Fibroblast of gingiva (primary cell): ENCODE measurements around the gene TEDC2.
A peak's percentile ranks its signal among the peaks of the same experiment; 100 is the strongest.
"Not testable (repeated sequence)": the region's sequence is repeated elsewhere in the genome, so short reads cannot be mapped to it uniquely, and the experiment has no call there.

Source experiments
- DNase-seq: peaks from one replicate; pipeline ENCODE4 v3.0.0-alpha.2; 2011; ENCODE audit warnings: low read depth

Gene TEDC2, protein sequence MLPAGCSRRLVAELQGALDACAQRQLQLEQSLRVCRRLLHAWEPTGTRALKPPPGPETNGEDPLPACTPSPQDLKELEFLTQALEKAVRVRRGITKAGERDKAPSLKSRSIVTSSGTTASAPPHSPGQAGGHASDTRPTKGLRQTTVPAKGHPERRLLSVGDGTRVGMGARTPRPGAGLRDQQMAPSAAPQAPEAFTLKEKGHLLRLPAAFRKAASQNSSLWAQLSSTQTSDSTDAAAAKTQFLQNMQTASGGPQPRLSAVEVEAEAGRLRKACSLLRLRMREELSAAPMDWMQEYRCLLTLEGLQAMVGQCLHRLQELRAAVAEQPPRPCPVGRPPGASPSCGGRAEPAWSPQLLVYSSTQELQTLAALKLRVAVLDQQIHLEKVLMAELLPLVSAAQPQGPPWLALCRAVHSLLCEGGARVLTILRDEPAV

DNA sequence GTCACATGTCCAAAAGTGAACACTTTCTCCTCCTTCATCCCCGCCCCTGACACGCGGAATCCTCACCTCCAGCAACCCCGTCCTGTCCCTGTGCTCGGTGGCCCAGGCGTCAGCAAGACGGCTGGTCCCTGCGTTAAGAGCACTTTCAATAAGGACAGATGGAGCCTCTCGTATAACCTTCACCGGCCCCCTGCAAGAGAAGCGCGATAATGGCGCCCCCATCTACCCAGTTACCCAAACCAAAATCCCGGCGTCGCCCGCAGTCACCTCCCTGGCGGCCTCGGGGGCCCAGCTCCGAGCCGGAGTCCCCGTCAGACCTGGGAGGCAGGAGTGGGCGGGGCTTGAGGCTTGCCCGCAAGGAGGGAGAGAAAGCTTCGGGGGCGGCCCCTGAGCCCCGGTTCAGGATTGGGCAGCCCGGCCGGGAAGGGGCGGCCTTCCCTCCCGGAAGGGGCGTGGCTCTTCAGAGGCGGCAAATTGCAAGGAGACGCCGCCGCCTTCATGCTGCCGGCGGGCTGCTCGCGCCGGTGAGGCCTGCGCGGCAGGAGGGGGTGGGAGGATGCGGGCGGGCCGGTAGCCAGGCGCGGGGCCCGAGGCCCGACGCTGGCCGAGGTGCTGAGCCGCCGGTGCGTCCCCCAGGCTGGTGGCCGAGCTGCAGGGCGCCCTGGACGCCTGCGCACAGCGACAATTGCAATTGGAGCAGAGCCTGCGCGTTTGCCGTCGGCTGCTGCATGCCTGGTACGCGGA, at the start of gene TEDC2:
Gene TEDC2 (plus strand): TSS at position 463 of the 744 bp plus-strand sequence. CDS start 36 bp downstream, at position 499.
- peak; percentile 85 for DNase-seq

DNA sequence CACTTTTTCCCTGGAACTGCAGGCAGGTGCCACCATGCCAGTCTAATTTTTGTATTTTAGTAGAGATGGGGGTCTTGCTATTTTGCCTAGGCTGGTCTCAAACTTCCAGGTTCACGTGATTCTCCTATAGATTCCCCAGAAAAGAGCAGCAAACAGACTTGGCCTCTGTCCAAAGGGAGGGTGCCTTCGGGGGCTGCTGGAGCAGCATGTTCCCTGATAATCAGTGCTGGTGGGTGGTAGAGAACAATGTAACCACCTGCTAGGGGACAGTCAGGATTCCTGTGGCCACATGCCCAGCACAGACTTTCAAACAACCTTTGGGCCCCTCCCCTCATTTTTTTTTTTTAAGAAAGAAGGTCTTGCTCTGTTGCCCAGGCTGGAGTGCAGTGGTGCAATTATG, 44.8 kb upstream of the TEDC2 start:
- no peak for DNase-seq

DNA sequence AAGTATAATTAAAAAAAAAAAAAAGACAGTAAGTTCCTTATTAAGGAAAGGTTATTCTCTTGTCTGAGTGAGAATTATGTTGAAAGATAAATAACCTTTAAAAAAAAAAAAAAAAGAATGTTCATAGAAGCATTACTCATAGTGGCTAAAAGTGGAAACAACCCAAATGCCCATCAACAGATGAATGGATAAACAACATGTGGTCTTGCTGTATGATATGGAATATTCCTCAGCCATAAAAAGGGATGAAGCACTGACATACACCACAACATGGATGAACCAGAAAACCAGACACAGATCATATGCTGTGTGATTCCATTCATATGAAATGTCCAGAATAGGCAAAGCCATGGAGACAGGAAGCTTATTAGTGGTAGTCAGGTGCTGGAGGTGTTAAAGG, 39.9 kb upstream of the TEDC2 start:
- DNase-seq, result no peak

DNA sequence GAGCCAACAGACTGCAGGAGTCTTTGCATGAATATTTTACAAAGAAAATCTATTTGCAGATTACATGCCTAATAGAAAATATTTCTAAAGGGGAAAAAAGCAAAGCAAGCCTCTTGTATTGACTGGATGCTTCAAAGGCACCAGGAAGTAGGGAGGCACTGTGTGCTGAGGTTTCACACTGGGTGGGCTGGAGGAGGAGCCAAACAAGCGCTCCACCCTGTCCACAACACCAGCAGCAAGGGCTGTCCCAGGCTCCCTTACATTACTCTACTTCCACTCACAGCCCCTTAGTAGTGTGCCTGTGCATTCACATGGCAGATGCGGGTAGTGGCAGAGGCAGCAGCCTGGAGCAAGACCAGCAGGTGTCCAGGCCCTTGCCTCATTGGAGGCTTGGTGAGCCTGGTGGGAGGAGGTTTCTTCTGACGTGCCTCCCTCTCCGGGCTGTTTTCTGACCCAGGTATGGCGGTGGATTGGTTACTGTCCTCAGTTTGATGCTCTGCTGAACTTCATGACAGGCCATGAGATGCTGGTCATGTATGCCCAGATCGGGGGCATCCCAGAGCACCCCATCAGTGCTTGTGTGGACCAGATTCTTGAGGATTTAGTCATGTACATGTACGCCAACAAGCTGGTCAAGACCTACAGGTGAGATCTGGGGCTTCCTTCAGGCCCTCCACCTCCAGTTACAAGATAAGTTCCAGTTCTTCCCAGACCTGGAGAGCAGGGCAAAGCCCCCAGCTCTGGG, 37.6 kb upstream of the TEDC2 start:
- DNase-seq, result no peak

DNA sequence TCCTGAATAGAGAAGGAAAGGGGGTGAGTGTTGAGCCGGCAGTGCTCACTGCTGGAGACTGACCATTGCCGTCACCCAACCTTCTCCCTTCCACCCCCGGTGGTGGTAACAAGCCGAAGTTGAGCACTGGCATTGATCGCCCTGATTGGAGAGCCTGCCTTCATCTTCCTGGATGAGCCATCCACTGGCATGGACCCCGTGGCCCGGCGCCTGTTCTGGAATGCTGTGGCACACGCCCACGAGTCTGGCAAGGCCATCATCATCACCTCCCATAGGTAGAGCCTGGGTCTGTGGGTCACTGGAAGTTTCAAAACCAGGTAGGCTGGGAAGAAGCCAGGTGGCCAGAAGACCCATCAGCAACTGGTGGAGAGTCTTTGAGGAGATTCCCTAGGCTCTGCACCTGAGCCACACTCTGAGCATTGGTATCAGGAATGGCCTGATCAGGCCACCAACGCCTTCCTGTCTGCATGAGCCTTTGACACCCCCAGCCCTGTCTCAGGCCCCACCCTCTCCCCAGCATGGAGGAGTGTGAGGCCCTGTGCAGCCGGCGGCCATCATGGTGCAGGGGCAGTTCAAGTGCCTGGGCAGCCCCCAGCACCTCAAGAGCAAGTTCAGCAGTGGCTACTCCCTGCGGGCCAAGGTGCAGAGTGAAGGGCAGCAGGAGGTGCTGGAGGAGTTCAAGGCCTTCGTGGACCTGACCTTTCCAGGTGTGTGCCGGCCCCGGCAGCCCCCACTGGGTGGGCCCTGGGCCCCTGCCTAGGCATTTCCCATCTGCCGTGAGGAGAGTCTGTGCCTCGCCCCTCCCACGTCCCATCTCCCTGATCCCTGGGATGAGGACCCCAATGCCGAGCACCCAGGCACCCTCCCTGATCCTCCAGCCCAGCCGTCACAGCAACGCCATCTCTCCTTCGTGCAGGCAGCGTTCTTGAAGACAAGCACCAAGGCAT, 35.6 kb upstream of the TEDC2 start:
- no peak for DNase-seq

DNA sequence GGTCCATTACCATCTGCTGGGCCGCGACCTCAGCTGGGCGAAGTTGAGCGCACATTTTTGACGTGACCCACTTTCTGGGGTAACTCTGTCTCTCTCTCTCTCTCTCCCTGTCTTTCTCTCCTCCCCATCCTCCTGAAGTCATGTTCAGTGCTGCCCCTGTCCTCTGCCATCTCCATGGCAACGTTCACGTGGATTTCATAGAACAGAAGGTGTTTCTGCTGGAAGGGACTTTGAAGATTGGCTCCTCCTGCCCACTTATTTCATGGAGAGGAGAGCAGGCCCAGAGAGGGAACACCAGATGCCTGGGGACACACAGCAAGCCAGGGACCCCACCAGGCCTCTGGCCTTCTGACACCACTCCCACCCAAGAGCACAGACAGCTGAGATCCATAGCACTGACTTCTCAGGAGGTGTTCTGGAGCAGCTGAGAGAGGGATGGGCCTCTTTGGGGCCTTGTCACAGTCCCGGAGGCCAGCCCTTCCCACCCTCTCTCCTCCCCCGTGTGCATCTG, 34.8 kb upstream of the TEDC2 start:
- DNase-seq, result no peak

DNA sequence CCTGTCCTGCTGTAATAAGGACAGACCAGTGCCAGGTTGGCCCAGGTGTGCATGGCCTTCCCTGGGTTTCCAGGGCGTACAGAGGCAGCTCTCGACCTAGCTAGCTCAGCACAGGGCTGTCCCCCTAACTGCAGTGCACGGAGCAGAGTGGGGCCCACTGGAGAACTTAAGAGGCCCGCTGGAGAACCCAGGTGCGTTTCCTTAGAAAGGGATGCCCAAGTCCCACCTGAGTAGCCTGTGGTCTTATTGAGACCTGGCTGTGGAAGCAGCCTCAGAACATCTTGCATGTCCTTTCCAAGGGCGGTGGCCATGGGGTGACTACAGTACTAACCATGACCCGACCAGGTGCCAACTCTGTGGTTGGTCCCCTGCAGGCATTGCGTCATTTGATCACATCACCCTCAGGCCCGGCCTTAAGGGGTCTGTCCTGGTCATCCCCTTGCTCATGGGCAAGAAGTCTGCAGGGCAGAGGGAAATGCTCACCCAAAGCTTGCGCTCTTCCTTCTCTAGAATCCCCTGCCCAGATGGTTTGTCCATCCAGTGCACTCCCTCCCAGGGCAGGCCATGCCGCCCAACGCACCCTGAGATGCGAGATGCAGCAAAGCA, 34.0 kb upstream of the TEDC2 start:
- DNase-seq, result no peak

DNA sequence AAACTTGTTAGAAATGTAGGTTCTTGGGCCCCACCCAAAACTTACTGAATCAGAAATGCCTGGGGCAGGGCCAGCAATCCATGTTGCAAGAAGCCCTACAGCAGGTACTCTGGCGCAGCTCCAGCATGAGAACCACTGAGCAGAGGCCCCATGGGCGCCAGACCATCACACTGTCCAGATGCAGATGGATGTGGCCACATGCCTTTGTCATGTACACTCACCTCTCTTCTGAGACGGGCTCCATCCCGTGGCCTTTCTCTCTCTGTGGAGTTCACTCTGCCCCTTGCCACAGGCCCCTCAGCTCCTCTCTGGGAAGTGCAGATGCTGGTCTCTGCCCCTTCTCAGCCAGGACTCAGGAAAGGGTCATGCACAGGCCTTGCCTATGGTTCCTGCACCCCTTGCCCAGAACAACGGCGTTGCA, 33.0 kb upstream of the TEDC2 start:
- no peak for DNase-seq

DNA sequence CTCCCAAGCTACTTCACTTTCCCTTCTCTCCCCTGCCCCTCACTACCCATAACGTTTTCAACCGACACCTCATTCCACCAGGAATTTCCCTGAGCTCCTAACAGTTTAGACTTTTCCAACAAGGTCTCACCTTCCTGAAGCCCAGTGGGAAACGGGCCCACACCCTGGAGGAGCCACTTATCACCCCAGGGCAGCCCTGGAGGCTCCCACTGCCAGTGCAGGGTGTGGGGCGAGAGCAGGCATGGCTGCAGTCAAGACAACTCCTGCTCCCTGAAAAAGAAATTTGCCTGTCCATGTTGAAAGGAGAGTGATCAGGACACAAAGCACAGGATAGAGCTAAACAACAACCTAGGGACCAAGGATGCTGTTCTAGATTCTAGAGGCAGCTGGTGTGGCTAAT, 32.4 kb upstream of the TEDC2 start:
- no peak for DNase-seq

DNA sequence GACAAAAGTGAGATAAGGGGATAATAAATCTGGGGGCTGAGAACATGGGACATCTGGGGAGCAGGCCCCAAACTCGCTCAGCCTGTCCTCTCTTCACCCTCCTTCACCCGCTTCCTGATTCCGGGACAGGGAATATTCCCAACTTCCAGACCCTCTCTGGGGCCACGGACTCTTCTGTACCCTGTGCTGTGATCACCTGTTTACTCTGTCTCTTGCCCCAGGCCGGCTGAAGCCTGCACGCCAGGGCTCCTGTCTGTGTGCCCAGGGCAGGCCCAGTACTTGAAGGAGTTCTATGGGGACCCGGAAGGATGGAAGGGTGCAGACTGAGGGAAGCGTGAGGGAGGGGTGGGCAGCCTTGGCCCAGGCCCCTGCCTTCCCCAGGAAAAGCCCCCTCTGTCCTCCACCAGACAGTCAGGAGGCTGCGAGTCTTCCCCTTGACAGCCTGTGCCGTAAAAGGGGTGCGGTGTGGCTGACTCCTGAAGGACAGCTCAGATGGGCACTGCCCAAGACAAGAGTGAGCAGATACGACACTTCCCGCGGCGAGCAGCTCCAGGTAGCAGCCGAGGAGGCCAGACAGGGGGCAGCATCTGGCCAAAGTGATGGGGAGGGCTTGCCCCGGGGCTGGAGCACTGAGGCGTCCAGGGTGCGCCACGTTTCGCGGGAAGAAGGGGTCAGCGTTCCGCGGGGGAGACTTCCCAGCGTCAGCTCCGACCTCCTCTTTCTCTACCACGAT, 31.7 kb upstream of the TEDC2 start:
- DNase-seq, result no peak

DNA sequence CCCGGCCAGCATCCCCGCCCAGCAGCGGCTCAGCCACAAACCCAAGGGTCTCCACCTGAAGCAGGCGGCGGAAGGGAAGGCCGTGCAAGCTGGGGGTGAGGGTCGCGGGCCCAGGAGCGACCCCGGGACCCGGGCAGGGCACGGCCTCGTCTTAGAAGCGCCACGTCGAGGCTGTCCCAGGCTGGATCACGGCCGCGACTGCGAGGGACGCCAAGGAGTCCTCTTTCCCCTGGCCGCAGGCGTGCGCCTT, 31.2 kb upstream of the TEDC2 start:
- no peak for DNase-seq

DNA sequence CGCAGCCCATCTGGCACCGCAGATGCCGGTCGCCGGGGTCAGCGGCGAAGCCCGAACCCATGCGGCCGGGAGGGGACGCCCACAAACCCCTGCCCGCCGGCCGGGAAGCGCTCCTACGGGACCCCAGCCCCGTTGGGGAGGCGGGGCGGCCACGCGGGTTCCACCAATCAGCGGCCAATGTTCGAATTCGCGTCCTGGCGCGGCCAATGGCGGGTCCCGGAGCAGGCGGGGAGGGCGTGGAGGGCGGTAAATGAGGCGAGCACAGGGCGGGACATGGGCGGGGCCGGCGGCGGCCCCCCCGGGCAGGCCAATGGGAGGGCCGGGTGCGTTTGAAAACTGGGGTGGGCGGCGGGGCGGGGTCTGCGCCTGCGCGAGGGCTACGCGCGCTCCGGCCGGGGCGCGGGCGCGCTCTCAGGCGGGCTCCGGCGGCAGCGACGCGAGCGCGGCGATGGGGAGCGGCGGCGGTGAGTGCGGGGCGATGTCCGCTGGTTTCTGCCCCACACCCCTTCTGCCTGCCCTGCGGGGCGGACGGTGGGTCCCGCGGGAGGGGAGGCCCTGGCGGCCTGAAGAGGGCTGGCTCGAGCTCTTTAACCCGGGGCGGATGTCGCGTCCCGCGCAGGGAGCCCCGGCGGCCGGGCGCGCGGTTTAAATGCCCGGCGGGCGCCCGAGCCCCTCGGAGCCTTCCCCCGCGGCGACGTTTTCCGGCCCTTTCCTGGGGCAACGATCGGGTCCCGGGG, 30.7 kb upstream of the TEDC2 start, which contains the start of gene CCNF:
Gene CCNF (plus strand): TSS at position 414 of the 737 bp plus-strand sequence. CDS start 35 bp downstream, at position 449.
- peak; percentile 94 for DNase-seq

DNA sequence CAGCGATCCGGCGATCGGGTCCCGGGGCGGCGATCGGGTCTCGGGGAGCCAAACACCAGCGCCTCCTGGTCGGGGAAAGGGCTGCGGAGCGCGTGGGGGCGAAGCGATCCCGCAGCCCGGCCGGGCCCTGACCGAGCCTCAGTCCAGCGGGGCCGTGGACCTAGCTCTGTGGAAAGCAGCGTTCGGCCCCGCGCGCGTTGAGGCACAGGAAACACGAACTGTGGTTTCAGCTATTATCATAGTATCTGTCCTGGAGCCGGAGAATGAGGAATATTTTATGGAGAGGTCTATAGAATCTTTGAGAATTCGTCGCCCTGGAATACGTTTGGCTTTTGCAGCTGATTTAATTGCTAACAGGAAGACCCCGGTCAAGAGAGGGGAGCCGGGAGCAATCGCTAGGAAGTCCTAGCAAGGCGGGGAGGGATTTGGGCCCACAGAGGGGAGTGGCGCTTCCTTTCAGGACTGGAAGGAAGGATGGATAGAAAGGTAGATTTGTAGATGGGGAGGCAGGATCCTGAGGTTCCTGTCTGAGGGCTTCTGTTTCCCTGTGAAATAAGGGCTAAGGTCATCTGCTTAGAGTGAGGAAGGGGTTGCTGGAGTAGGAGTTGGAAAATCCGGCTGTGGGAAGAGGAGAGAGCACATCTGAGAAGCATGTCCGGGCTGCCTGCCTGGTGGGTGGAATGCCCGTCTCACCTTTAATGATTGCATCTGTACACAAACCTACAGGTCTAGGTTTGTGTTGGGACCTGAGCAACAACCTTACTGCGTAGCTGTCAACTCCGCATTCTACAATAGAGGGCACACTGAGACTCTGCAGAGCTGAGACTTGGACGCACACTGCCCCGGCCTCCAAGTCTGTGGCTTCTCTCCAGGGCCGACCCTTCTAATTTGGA, 29.9 kb upstream of the TEDC2 start:
- peak; percentile 21 for DNase-seq

DNA sequence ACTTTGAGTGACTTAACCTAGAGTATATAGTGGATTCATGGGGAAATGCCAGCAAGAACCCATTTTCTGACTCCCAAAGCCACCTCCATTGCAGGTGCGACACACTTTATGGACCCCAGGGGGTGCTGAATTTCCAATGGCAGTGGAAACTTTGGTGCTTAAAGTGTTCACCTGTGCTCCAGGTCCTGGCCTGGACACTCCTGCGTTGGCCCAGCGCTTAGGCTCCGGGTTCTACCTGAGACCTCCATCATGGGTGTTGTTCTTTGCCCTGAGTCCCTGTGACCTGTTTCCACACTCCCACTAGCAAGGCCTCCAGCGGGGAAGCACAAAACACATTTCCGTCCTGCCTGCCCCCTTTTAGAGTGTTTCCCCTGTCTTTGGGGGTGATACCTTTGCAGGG, 27.6 kb upstream of the TEDC2 start:
- DNase-seq, result no peak

DNA sequence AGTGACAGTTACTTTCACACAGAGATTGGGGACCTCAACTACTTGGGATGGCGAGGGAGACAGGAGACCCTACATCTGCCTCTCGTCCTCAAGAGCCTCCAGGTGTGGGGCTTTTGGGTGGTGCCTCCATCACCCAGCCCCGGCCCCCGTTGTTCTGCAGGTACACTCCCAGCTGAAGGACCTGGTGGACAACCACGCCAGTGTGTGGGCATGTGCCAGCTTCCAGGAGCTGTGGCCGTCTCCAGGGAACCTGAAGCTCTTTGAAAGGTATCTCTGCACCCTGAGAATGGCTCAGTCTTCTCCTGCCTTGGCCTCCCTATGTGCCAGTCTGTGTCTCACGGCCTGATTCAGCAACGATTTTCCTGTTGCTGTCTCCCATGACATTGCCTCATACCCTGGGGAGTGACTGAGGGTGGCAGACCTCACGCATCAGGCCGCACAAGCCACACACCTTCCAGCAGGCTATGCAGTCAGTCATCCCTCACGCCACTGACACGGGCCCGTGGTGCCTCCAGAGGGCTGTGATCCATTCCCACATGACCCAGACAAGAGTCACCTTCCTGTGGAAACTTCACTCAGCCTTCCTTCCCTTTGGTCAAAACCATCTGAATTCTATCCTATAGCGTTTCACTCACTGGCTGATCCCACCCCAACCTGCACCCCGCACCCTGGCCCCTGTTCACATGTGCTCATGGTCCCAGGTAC, 27.0 kb upstream of the TEDC2 start:
- no peak for DNase-seq

DNA sequence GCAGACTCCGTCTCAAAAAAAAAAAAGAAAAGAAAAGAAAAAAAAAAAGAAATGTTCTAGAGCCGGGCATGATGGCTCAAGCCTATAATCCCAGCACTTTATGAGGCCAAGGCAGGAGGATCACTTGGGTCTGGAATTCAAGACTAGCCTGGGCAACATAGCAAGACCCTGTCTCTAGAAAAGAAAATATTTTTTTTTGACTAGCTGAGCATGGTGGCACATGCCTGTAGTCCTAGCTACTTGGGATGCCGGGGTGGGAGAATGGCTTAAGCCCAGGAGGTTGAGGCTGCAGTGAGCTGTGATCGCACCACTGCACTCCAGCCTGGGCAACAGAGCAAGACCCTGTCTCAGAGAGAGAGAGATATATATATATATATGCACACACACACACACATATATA, 24.7 kb upstream of the TEDC2 start:
- not testable (repeated sequence) for DNase-seq

DNA sequence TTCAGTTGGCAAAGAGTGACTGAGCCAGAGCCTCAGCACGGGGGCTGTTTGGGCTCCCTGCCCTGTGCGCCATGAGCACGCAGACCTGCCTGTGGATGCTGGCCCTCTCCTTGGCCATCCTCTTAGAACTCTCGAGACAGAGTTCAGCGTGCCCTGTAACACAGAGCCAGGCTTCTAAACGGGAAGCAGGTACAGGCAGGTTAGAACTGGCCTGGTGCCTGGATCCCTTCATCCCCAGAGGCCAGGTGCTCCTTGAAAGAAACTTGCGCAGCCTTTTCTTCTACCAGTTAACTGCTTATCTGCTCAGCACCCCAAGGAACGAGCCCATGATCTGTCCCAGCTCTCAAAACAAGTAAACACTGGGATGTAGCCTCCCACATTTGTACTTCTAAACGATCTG, 23.8 kb upstream of the TEDC2 start:
- DNase-seq, result no peak
